Occipital lobe (tissue), 2 donors: Measurements from ENCODE around the gene EXOC6. TPM values are rescaled to one million over a fixed set of nuclear protein-coding genes. Genes with fewer than 3 reads are reported as not detected.

Experiments
- DNase-seq: peaks from one replicate; lab custom pipeline; 2025; lab: John Stamatoyannopoulos, UW
- total RNA-seq: library from RNA; depleted of rRNA; stranded (reverse); fragments of >200 nt; gene quantifications from one replicate; pipeline ENCODE4 v1.2.3, GENCODE V29; 2014

The EXOC6 gene
- total RNA-seq, 1 donor from 2014 or later, result 147 TPM

- DNase-seq, result no peak
Measured at GRCh38 chr10:93015722-93016121, 167.4 kb downstream of the EXOC6 start.

GRCh38 chr10:93023013-93023650, 174.8 kb downstream of the EXOC6 start:
- DNase-seq, result no peak

- no peak for DNase-seq
Measured at GRCh38 chr10:93026072-93026471, 177.8 kb downstream of the EXOC6 start.

GRCh38 chr10:93027508-93027907, 179.2 kb downstream of the EXOC6 start:
- DNase-seq, result no peak

- no peak for DNase-seq
Measured at GRCh38 chr10:93028883-93029282, 180.6 kb downstream of the EXOC6 start.

GRCh38 chr10:93030409-93030808, 182.1 kb downstream of the EXOC6 start:
- DNase-seq, result no peak

- no peak for DNase-seq
Measured at GRCh38 chr10:93032105-93032808, 183.9 kb downstream of the EXOC6 start.

- DNase-seq, result no peak
Measured at GRCh38 chr10:93032809-93033137, 184.5 kb downstream of the EXOC6 start.

GRCh38 chr10:93034426-93034825, 186.1 kb downstream of the EXOC6 start:
- no peak for DNase-seq

- no peak for DNase-seq
Measured at GRCh38 chr10:93039110-93039509, 190.8 kb downstream of the EXOC6 start.

- DNase-seq, result no peak
Measured at GRCh38 chr10:93039721-93040120, 191.4 kb downstream of the EXOC6 start.

GRCh38 chr10:93054486-93054885, 206.2 kb downstream of the EXOC6 start:
- no peak for DNase-seq

- DNase-seq, result no peak
Measured at GRCh38 chr10:93058139-93058538, 209.8 kb downstream of the EXOC6 start.

GRCh38 chr10:93059975-93060886, 211.9 kb downstream of the EXOC6 start, which contains the start of gene CYP26C1:
Gene CYP26C1 (plus strand): TSS chr10:93060798. CDS start chr10:93061264, 466 bp downstream.
- no peak for DNase-seq

GRCh38 chr10:93060887-93061593, 212.7 kb downstream of the EXOC6 start:
- DNase-seq, result no peak

GRCh38 chr10:93061594-93062513, 213.5 kb downstream of the EXOC6 start:
- no peak for DNase-seq

- DNase-seq, result no peak
Measured at GRCh38 chr10:93062514-93063143, 214.3 kb downstream of the EXOC6 start.

- no peak for DNase-seq
Measured at GRCh38 chr10:93063144-93063976, 215.0 kb downstream of the EXOC6 start.
